HepG2 (cell line): ENCODE data around the gene SH3PXD2A. TPM values are rescaled to one million over a fixed set of nuclear protein-coding genes. Genes with fewer than 3 reads are reported as not detected.

Experiments
- ATAC-seq: fragments of 200-7000 bp; cut with Tn5 transposase; 3 replicates; pipeline ENCODE4 v1.9.1; 2020; ENCODE audit warnings: mild to moderate bottlenecking, moderate library complexity
- BruUV-seq: library from RNA; stranded (reverse); fragments of 400-500 nt; replicated peaks from 2 replicates; lab custom pipeline; 2021; lab: Mats Ljungman, UMichigan
- CTCF ChIA-PET: fragments of 300-600 bp; formaldehyde crosslinking; extraction: SDS; loops from one replicate; lab custom pipeline; 2021; ENCODE audit warnings: low total read pairs, inconsistent platforms, low intra/inter-chr PET ratio; lab: Yijun Ruan, JAX
- POLR2A ChIA-PET: fragments of 350-600 bp; sonication (Branson Sonifier 250); formaldehyde crosslinking; loops from one replicate; lab custom pipeline; 2020; ENCODE audit warnings: antibody characterized with exemption, inconsistent platforms; lab: Yijun Ruan, JAX
- DNase-seq: peaks from one replicate; pipeline ENCODE4 v3.0.0-alpha.2; 2015; ENCODE audit warnings: low spot score
- FAIRE-seq: peaks from 3 replicates; lab custom pipeline; 2011; peaks lifted over from hg19 to GRCh38; lab: Jason Lieb, UNC
- H2AFZ ChIP-seq: one replicate; pipeline ENCODE4 v1.6.1; 2011; ENCODE audit warnings: low read length, inconsistent platforms
- H3K27ac ChIP-seq: fragments of 300-600 bp; 3 replicates; pipeline ENCODE4 v1.8.0; 2011; ENCODE audit warnings: mixed run types, mild to moderate bottlenecking, mixed read lengths, low read length, inconsistent platforms; ENCODE audit not compliant: insufficient read depth; ENCODE audit errors: extremely low read length
- H3K27me3 ChIP-seq, 2 experiments: fragments of 200-600 bp in 1 of 2; 2 replicates in 1 of 2; 3 replicates in 1 of 2; pipeline versions ENCODE4 v1.6.0 to v1.8.0; 2011; ENCODE audit warnings: low read length in 2 of 2, mild to moderate bottlenecking in 2 of 2, moderate library complexity in 2 of 2, inconsistent platforms in 1 of 2; ENCODE audit not compliant: insufficient read depth in 2 of 2, control insufficient read depth in 1 of 2
- H3K36me3 ChIP-seq, 2 experiments: fragments of 200-600 bp in 1 of 2; replicated peaks in 1 of 2; 2 replicates in 1 of 2; 3 replicates in 1 of 2; pipeline versions ENCODE4 v1.5.1 to v1.8.0; 2011; ENCODE audit warnings: low read length in 2 of 2, inconsistent platforms in 1 of 2; ENCODE audit not compliant: insufficient read depth in 2 of 2, control insufficient read depth in 1 of 2
- H3K4me1 ChIP-seq: 2 replicates; pipeline ENCODE4 v1.5.1; 2012; ENCODE audit warnings: low read length, inconsistent platforms; ENCODE audit not compliant: insufficient read depth
- H3K4me2 ChIP-seq: 2 replicates; pipeline ENCODE4 v1.6.0; 2011; ENCODE audit warnings: low read depth, low read length, inconsistent platforms
- H3K4me3 ChIP-seq, 3 experiments: fragments of 200-600 bp in 1 of 3; sonication (generic), shearing (Covaris generic) in 1 of 3; replicated peaks in 1 of 3; 2 replicates each; pipeline ENCODE4 v1.5.1; 2011 to 2016; ENCODE audit warnings: low read length in 3 of 3, inconsistent platforms in 2 of 3, low read depth in 2 of 3, mild to moderate bottlenecking in 2 of 3, control low read depth in 1 of 3, mixed read lengths in 1 of 3; ENCODE audit not compliant: insufficient read depth in 1 of 3
- H3K79me2 ChIP-seq: one replicate; pipeline ENCODE4 v1.6.1; 2011; ENCODE audit warnings: low read length, inconsistent platforms; ENCODE audit not compliant: insufficient read depth
- H3K9ac ChIP-seq: 2 replicates; pipeline ENCODE4 v1.6.0; 2011; ENCODE audit warnings: mild to moderate bottlenecking, low read depth, low read length, inconsistent platforms; ENCODE audit not compliant: insufficient read depth
- H3K9me3 ChIP-seq: 2 replicates; pipeline ENCODE4 v1.5.1; 2012; ENCODE audit warnings: mild to moderate bottlenecking, low read length
- H4K20me1 ChIP-seq: 2 replicates; pipeline ENCODE4 v1.6.0; 2011; ENCODE audit warnings: inconsistent platforms, mild to moderate bottlenecking, low read length, moderate library complexity; ENCODE audit not compliant: insufficient read depth
- AGO2 ChIP-seq: fragments of 200-400 bp; formaldehyde crosslinking; optimal IDR thresholded peaks from 2 replicates; pipeline ENCODE3; 2017; ENCODE audit warnings: mild to moderate bottlenecking, low read depth, low read length, moderate library complexity
- HMGA1 ChIP-seq: sonication (generic); formaldehyde crosslinking; conservative IDR thresholded peaks from 2 replicates; pipeline ENCODE4 v1.4.0; 2020; ENCODE audit warnings: missing genetic modification reagents
- MAFF ChIP-seq: IDR thresholded peaks from 2 replicates; pipeline ENCODE4 v1.6.1; 2011; ENCODE audit warnings: low read depth, low read length, improper control_type of control experiment
- NFKB2 ChIP-seq: sonication (generic); formaldehyde crosslinking; IDR thresholded peaks from 2 replicates; pipeline ENCODE4 v1.4.0; 2020; ENCODE audit warnings: missing genetic modification reagents, borderline replicate concordance
- RBM22 ChIP-seq: fragments of 200-400 bp; formaldehyde crosslinking; optimal IDR thresholded peaks from 2 replicates; pipeline ENCODE3; 2017; ENCODE audit warnings: mild to moderate bottlenecking, low read length, moderate library complexity
- RORA ChIP-seq: sonication (generic); formaldehyde crosslinking; IDR thresholded peaks from 2 replicates; pipeline ENCODE4 v1.5.0; 2020; ENCODE audit warnings: mild to moderate bottlenecking, missing genetic modification reagents, moderate library complexity
- SMAD1 ChIP-seq: sonication (generic); formaldehyde crosslinking; IDR thresholded peaks from 2 replicates; pipeline ENCODE4 v1.4.0; 2020; ENCODE audit warnings: missing genetic modification reagents, low read depth, mild to moderate bottlenecking, borderline replicate concordance
- SNAPC5 ChIP-seq: sonication (generic); formaldehyde crosslinking; IDR thresholded peaks from 2 replicates; pipeline ENCODE4 v1.8.1; 2023; ENCODE audit warnings: mild to moderate bottlenecking, missing genetic modification reagents, borderline replicate concordance
- STAT5B ChIP-seq: sonication (generic); formaldehyde crosslinking; IDR thresholded peaks from 2 replicates; pipeline ENCODE4 v1.4.0; 2020; ENCODE audit warnings: missing genetic modification reagents
- ZNF17 ChIP-seq: sonication (generic); formaldehyde crosslinking; IDR thresholded peaks from 2 replicates; pipeline ENCODE4 v1.5.0; 2020; ENCODE audit warnings: mild to moderate bottlenecking, missing genetic modification reagents
- ZNF30 ChIP-seq: sonication (generic); formaldehyde crosslinking; IDR thresholded peaks from 2 replicates; pipeline ENCODE4 v1.5.0; 2020; ENCODE audit warnings: mild to moderate bottlenecking, missing genetic modification reagents
- ZNF496 ChIP-seq: sonication (generic); formaldehyde crosslinking; IDR thresholded peaks from 2 replicates; pipeline ENCODE4 v1.8.1; 2023; ENCODE audit warnings: mild to moderate bottlenecking, moderate library complexity, missing genetic modification reagents; ENCODE audit not compliant: insufficient replicate concordance
- WGBS: methylation state at CpG from one replicate; pipeline ENCODE4 v1.1.6; 2017; ENCODE audit warnings: low lambda C conversion rate; 5-methylcytosine and 5-hydroxymethylcytosine counted together
- in situ Hi-C: cut with HindIII; loops from 2 replicates; pipeline ENCODE4 v1.10.0; 2017; ENCODE audit warnings: low pct_unique_long_range_greater_than_20kb; ENCODE audit not compliant: extremely low pct_ligation_motif_present
- intact Hi-C: fragments of 100-400 bp; cut with micrococcal nuclease; formaldehyde crosslinking; loops from one replicate; pipeline ENCODE4 v1.10.0; 2022; ENCODE audit not compliant: unreplicated experiment
- polyA plus RNA-seq, 8 experiments: library from polyadenylated mRNA; depleted of rRNA in 3 of 8; stranded (reverse) in 7 of 8; unstranded in 1 of 8; fragments of >200 nt; fragmentation: Illumina TruSeq in 4 of 8; extraction: Trizol in 4 of 8; gene quantifications; 2 replicates each; pipeline versions ENCODE4 v1.2.1 to v1.2.3, GENCODE V29; 2011 to 2016; ENCODE audit warnings: low read depth in 4 of 8, missing spikeins in 1 of 8, mixed read lengths in 1 of 8; ENCODE audit not compliant: insufficient read depth in 1 of 8
- total RNA-seq, 5 experiments: library from RNA; depleted of rRNA; stranded (reverse); fragments of >200 nt; fragmentation: Illumina TruSeq; extraction: Trizol; gene quantifications; 2 replicates each; pipeline ENCODE4 v1.2.3, GENCODE V29; 2016; ENCODE audit warnings: low read depth in 1 of 5
- TF ChIP-seq, protein P1 (sequence below): sonication (generic); formaldehyde crosslinking; conservative IDR thresholded peaks from 2 replicates; pipeline ENCODE4 v1.8.0; 2022; ENCODE audit warnings: missing genetic modification reagents
- TF ChIP-seq, protein P2 (sequence below): sonication (generic); formaldehyde crosslinking; IDR thresholded peaks from 2 replicates; pipeline ENCODE4 v1.8.0; 2022; ENCODE audit warnings: mild to moderate bottlenecking, missing genetic modification reagents, moderate library complexity

SH3PXD2A gene
- total and polyA plus RNA-seq, 2 of the 13 experiments (the other 11 are each of a cell fraction or from before 2014, with no cell fraction given): 11.1 to 11.3 TPM

DNA sequence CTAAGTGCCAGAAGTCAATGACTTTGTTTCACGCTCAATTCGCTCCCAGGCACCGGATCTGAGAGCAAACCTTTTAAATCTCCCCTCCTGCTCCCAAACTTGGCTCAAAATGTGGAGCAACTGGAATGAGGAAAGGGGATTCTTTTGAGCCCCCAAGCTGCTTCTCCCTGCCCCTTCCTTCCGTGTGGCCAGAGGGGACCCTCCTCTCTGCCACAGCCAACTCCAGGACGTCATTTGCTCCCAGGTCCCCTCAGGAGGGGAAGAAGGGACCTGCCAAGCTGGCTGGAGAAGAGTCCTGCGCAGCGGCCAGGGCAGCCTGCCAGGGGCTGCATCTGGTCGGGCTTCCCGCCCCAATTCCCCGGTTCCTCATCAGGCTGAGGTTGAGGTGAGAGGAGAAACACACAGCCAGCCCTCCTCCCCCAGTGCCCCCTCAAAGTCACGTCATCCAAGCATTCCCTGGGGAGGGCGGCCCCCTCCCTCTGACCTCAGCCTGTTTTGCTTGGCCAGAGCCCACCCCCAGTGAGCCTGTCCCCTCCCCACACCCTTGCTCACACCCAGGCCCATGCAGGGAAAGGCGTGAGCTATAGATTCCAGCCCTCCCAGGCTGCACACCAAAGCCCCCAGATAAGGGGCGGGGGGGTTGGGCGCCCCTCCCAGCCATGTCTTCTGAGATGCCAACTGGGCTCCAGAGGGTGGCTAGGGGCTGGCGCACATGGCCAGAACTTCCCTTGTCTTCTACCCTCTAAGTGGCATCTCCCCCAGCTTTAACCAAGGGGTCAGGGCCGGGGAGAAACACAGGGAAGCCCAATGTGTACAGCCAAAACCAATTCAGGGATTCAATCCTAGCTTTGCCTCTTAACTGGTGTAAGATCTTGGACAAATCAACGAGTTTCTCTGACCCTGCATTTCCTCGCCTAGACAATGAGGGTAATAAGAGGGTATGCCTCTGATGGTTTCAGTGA lies 35.0 kb downstream of the SH3PXD2A start:
- CTCF ChIA-PET: no interaction called here
- WGBS: 94% methylated on average over 18 of the region's 19 CpGs
- TF ChIP-seq AGO2 (peak; percentile 30), RBM22 (peak; percentile 55), SNAPC5 (CRISPR knock-in tag) (no peak)
- no TSS peak for BruUV-seq
- no peak for FAIRE-seq
- intact Hi-C loops: no loop called here
- Histone ChIP-seq H3K4me2 (no peak overlapping the region), H3K9ac (no peak overlapping the region), H3K4me3 (no peak overlapping the region; a peak in 1 of 6 replicates), H3K4me1 (peaks cover 78% of the 10 kb centered on the region), H4K20me1 (peaks cover 9% of the 10 kb centered on the region; the same call in 1 of the 2 replicates), H3K27me3 (no peaks in the 10 kb centered on the region), H3K79me2 (peaks cover 67% of the 10 kb centered on the region), H3K27ac (no peak overlapping the region), H3K36me3 (peaks cover 5 to 21% of the 10 kb centered on the region in 2 experiments; a peak in 3 of 5 replicates), H3K9me3 (no peaks in the 10 kb centered on the region), H2AFZ (no peak overlapping the region)
- in situ Hi-C loops: no loop called here
- DNase-seq: no peak
- POLR2A ChIA-PET: interaction anchor here (3.7 kb wide), 1 partner anchor 34 kb away, joined by 16 read pairs; the partner anchor contains the start of gene SH3PXD2A
- ATAC-seq: no peak

- POLR2A ChIA-PET: interaction anchor here (1.9 to 3.7 kb wide), 3 partner anchors 14 to 35 kb away, joined by 6 to 16 read pairs (median 10); partner anchors contain the start of gene SH3PXD2A
- no peaks in the 10 kb centered on the region; a peak in 1 of 5 replicates for H3K27me3 ChIP-seq
- H3K4me1 ChIP-seq: peaks cover 78% of the 10 kb centered on the region
- no peak overlapping the region for H3K9ac ChIP-seq
- FAIRE-seq: no peak
- CTCF ChIA-PET: no interaction called here
- peak overlapping the region; percentile 62 for H3K4me2 ChIP-seq
- peaks cover 64% of the 10 kb centered on the region for H3K79me2 ChIP-seq
- WGBS: 76% methylated on average over 7 of the region's 7 CpGs
- intact Hi-C loops: loop anchor here (5.0 kb wide), 1 partner anchor 33 kb away; no protein-coding TSS in a partner anchor
- no peaks in the 10 kb centered on the region for H3K9me3 ChIP-seq
- H2AFZ ChIP-seq: no peak overlapping the region
- H3K4me3 ChIP-seq: peak overlapping the region in 1 of 3 experiments; percentile 21; a peak in 1 of 6 replicates
- H3K36me3 ChIP-seq: peaks cover 5 to 24% of the 10 kb centered on the region in 2 experiments; a peak in 4 of 5 replicates
- in situ Hi-C loops: no loop called here
- DNase-seq: no peak
- peak overlapping the region; percentile 37 for H3K27ac ChIP-seq
- no TSS peak for BruUV-seq
- peaks cover 9% of the 10 kb centered on the region; the same call in 1 of the 2 replicates for H4K20me1 ChIP-seq
- ATAC-seq: peak; percentile 6; the same call in 2 of the 3 replicates
- TF ChIP-seq STAT5B (CRISPR knock-in tag): no peak
- TF ChIP-seq ZNF496 (CRISPR knock-in tag): no peak
- no peak for TF ChIP-seq HMGA1
- no peak for TF ChIP-seq ZNF17 (CRISPR knock-in tag)
- TF ChIP-seq MAFF: no peak
- TF ChIP-seq, protein P1, sequence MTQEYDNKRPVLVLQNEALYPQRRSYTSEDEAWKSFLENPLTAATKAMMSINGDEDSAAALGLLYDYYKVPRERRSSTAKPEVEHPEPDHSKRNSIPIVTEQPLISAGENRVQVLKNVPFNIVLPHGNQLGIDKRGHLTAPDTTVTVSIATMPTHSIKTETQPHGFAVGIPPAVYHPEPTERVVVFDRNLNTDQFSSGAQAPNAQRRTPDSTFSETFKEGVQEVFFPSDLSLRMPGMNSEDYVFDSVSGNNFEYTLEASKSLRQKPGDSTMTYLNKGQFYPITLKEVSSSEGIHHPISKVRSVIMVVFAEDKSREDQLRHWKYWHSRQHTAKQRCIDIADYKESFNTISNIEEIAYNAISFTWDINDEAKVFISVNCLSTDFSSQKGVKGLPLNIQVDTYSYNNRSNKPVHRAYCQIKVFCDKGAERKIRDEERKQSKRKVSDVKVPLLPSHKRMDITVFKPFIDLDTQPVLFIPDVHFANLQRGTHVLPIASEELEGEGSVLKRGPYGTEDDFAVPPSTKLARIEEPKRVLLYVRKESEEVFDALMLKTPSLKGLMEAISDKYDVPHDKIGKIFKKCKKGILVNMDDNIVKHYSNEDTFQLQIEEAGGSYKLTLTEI (CRISPR knock-in tag): no peak
- TF ChIP-seq RORA (CRISPR knock-in tag): no peak
- TF ChIP-seq NFKB2 (CRISPR knock-in tag): no peak
- TF ChIP-seq ZNF30: no peak
- TF ChIP-seq, protein P2, sequence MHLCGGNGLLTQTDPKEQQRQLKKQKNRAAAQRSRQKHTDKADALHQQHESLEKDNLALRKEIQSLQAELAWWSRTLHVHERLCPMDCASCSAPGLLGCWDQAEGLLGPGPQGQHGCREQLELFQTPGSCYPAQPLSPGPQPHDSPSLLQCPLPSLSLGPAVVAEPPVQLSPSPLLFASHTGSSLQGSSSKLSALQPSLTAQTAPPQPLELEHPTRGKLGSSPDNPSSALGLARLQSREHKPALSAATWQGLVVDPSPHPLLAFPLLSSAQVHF: no peak
- TF ChIP-seq SMAD1: no peak
These were observed 35.9 kb downstream of the SH3PXD2A start for GRCh38 chr10:103819493-103819892.
